Retinal pigment epithelial cell (primary cell): ENCODE data around the gene FREM1.

Experiments used
- DNase-seq: peaks from one replicate; pipeline ENCODE4 v3.0.0-alpha.2; 2010; ENCODE audit warnings: low read depth
- H3K4me3 ChIP-seq: 2 replicates; pipeline ENCODE4 v1.5.1; 2011; ENCODE audit warnings: mild to moderate bottlenecking, low read length, control low read depth, moderate library complexity
- TF ChIP-seq, protein P1 (sequence below): conservative IDR thresholded peaks from 2 replicates; pipeline ENCODE4 v1.5.1; 2011; ENCODE audit warnings: low read depth, low read length, control low read depth, inconsistent platforms

Gene FREM1

DNA sequence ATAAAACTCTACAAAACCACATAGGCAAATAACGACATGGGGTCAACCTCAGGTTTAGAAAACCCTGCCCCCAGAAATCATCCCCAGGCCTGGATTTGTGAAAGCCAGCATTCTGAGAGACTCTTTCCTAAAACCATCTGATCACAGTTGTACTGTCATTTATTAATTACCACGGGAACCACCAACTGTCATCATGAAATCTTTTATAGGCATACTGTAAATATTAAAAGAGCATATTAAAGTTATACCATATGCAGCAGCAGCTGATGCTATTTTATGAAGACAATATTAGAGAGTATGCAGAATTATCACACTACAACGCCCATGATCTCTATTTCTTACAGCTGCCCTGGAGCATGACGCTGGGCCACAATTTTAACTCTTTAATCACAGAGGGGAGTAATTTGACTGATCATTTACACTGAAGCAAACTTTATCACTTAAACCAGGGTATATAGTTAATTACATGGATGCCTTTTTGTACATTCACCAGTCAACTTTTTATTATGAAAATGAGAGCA is 208.0 kb downstream of the FREM1 start:
- DNase-seq = no peak
- TF ChIP-seq, protein P1, sequence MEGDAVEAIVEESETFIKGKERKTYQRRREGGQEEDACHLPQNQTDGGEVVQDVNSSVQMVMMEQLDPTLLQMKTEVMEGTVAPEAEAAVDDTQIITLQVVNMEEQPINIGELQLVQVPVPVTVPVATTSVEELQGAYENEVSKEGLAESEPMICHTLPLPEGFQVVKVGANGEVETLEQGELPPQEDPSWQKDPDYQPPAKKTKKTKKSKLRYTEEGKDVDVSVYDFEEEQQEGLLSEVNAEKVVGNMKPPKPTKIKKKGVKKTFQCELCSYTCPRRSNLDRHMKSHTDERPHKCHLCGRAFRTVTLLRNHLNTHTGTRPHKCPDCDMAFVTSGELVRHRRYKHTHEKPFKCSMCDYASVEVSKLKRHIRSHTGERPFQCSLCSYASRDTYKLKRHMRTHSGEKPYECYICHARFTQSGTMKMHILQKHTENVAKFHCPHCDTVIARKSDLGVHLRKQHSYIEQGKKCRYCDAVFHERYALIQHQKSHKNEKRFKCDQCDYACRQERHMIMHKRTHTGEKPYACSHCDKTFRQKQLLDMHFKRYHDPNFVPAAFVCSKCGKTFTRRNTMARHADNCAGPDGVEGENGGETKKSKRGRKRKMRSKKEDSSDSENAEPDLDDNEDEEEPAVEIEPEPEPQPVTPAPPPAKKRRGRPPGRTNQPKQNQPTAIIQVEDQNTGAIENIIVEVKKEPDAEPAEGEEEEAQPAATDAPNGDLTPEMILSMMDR = no peak
- H3K4me3 ChIP-seq = no peak overlapping the region

DNA sequence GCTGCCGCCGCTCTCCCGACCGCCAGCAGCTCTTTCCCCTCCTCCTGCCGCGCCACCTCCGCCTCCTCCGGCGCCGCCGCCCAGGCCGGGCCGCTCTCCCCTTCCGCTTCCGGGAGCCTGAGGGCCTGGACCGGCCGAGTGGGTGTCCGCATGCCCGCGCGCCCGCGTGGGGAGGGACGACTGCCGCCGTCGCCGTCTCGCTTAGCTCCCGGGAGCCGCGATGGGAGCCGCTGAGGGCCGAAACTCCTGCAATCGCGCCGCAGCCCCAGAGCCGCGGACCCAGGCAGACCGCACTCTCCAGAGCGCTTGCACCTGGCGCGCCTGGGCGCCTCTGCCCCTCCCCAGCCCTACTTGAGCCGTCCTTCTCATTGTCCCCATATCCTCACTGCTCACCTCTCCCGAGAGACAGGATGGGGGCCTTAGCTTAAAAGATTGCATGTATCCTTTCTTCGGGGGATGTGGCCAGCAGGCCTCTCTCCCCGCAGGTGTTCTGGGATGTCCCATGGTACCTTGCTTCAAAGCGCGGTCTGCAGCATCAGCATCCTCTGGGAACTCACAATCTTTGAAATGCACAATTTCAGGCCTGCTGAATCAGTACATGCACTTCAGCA is 216.9 kb downstream of the FREM1 start, which contains the start of gene ZDHHC21:
ZDHHC21 (minus strand) TSS at position 182 of the 611 bp plus-strand sequence. CDS start 19,092 bp downstream, outside the sequence.
- TF ChIP-seq, protein P1 = no peak
- DNase-seq = no peak
- peak within 1 kb of the TSS; percentile 87 for H3K4me3 ChIP-seq

- TF ChIP-seq, protein P1 = no peak
- H3K4me3 ChIP-seq = peak overlapping the region; percentile 87
- no peak for DNase-seq
Observed at GRCh38 chr9:14692470-14693250, 217.6 kb downstream of the FREM1 start.

- TF ChIP-seq, protein P1 = no peak
- no peak for DNase-seq
- peak overlapping the region; percentile 9 for H3K4me3 ChIP-seq
Observed at GRCh38 chr9:14690948-14691730, 219.1 kb downstream of the FREM1 start.

DNA sequence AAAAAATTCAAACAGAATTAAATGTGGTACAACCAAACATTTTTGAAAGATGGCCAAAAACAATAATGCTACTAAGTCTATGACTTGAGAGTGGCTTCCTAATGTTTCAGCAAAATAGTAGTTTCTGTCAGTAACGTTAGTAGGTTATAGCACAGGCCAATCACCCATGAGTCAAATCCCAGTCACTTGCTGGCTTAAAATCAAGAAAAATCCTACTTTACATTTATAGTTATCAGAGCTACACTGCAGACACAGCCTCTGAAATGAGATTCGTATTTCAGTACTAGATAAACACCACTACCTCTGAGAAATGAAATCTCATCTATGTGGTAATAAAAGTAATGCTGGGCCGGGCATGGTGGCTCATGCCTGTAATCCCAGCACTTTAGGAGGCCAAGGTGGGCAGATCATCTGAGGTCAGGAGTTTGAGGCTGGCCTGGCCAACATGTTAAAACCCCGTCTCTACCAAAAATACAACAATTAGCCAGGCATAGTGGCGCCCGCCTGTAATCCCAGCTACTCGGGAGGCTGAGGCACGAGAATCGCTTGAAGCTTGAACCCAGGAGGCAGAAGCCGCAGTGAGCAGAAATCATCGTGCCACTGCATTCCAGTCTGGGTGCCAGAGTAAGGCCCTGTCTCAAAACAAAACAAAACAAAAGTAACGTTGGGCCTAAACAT is 223.0 kb downstream of the FREM1 start:
- TF ChIP-seq, protein P1 = no peak
- DNase-seq = peak; percentile 32
- H3K4me3 ChIP-seq = no peak overlapping the region

- H3K4me3 ChIP-seq = no peak overlapping the region
- TF ChIP-seq, protein P1 = no peak
- DNase-seq = no peak
Observed at GRCh38 chr9:14686168-14686567, 224.1 kb downstream of the FREM1 start.
